ENCODE measurements around the gene CFAP299.

GRCh38 chr4:80852061-80852460 is 516.5 kb downstream of the CFAP299 start:
- TF ChIP-seq ZNF274 (IDR thresholded peaks at IDR 0.05; ENCODE audit: low read depth, low read length) (no peak), SUZ12 (IDR thresholded peaks at IDR 0.05; ENCODE audit: extremely low read depth, insufficient read depth, insufficient read length) (no peak), YY1 (IDR thresholded peaks at IDR 0.05; ENCODE audit: insufficient read depth, insufficient read length) (no peak)
